Gastroesophageal sphincter (tissue), 4 donors: ENCODE results near the gene SLBP. TPM values are rescaled to one million over a fixed set of nuclear protein-coding genes. Genes with fewer than 3 reads are reported as not detected.

ENCODE experiments used
- ATAC-seq: fragments of 150-250 bp; one replicate; pipeline ENCODE4 v1.9.1; 2016; ENCODE audit warnings: mild to moderate bottlenecking, moderate library complexity
- H3K27ac ChIP-seq, 4 donors: fragments of 200-600 bp; sonication (generic) in 3 of 4; 1 replicate in 3 of 4; 2 replicates in 1 of 4; pipeline ENCODE4 v1.5.1; 2016 to 2019
- H3K27me3 ChIP-seq: fragments of 200-600 bp; sonication (generic); one replicate; pipeline ENCODE4 v1.5.1; 2019
- H3K36me3 ChIP-seq, 2 donors: fragments of 200-600 bp; sonication (generic); one replicate each; pipeline ENCODE4 v1.5.1; 2019; ENCODE audit warnings: control low read depth in 1 of 2
- H3K4me1 ChIP-seq, 3 donors: fragments of 200-600 bp; sonication (generic); 1 replicate in 2 of 3; 2 replicates in 1 of 3; pipeline ENCODE4 v1.5.1; 2016 to 2019; ENCODE audit warnings: control low read depth in 2 of 3
- H3K4me3 ChIP-seq, 2 donors: fragments of 200-600 bp; sonication (generic); one replicate each; pipeline ENCODE4 v1.5.1; 2019; ENCODE audit warnings: mild to moderate bottlenecking in 1 of 2, moderate library complexity in 1 of 2
- H3K9me3 ChIP-seq, 3 donors: fragments of 200-600 bp; sonication (generic); one replicate each; pipeline ENCODE4 v1.5.1; 2017 to 2019; ENCODE audit warnings: control low read depth in 2 of 3
- CTCF ChIP-seq, 4 experiments: fragments of 200-600 bp in 2 of 4; fragments of 450-650 bp in 2 of 4; sonication (generic) in 1 of 4; IDR thresholded peaks; one replicate each; pipeline ENCODE4 v1.5.1; 2017 to 2019; ENCODE audit warnings: antibody characterized with exemption in 4 of 4, mild to moderate bottlenecking in 2 of 4, moderate library complexity in 2 of 4
- EP300 ChIP-seq: sonication (generic); formaldehyde crosslinking; IDR thresholded peaks from one replicate; pipeline ENCODE4 v1.6.1; 2017; ENCODE audit warnings: antibody characterized with exemption, mild to moderate bottlenecking
- POLR2A ChIP-seq, 2 donors: fragments of 450-650 bp; IDR thresholded peaks; one replicate each; pipeline ENCODE4 v1.6.1; 2017; ENCODE audit warnings: antibody characterized with exemption in 2 of 2, mild to moderate bottlenecking in 2 of 2, moderate library complexity in 1 of 2
- POLR2AphosphoS5 ChIP-seq: sonication (generic); formaldehyde crosslinking; IDR thresholded peaks from one replicate; pipeline ENCODE4 v1.6.1; 2017; ENCODE audit warnings: antibody characterized with exemption
- WGBS, 2 donors: methylation state at CpG; one replicate each; pipeline ENCODE4 v1.1.5; 2018; ENCODE audit warnings: low coverage in 1 of 2; 5-methylcytosine and 5-hydroxymethylcytosine counted together
- total RNA-seq, 4 donors: library from RNA; depleted of rRNA; stranded (reverse); fragments of >200 nt; gene quantifications; one replicate each; pipeline ENCODE4 v1.1.0, GENCODE V29; 2016

SLBP gene
- total RNA-seq, 4 donors from 2014 or later: 34.1 to 54.0 (median 38.6) TPM

GRCh38 chr4:1725521-1725920 is 13.4 kb upstream of the SLBP start:
- Histone ChIP-seq H3K36me3 (peaks cover 0 to 41% of the 10 kb centered on the region in 2 donors), H3K27me3 (no peaks in the 10 kb centered on the region), H3K9me3 (no peaks in the 10 kb centered on the region), H3K4me1 (peaks cover 0 to 55% (median 15%) of the 10 kb centered on the region in 3 donors), H3K27ac (no peak overlapping the region), H3K4me3 (no peak overlapping the region)
- no peak for ATAC-seq
- WGBS, 2 donors: 75 to 100% methylated on average over 1 to 2 of the region's 10 CpGs
- no peak for TF ChIP-seq POLR2AphosphoS5
- no peak for TF ChIP-seq EP300
- no peak for TF ChIP-seq CTCF (IDR thresholded peaks at IDR 0.05)
- no peak for TF ChIP-seq POLR2A (IDR thresholded peaks at IDR 0.05)

GRCh38 chr4:1723131-1723801 is 11.1 kb upstream of the SLBP start:
- H3K4me1 ChIP-seq: peaks cover 0 to 60% (median 29%) of the 10 kb centered on the region in 3 donors
- no peak overlapping the region for H3K4me3 ChIP-seq
- H3K27me3 ChIP-seq: no peaks in the 10 kb centered on the region

GRCh38 chr4:1722551-1723118 is 10.5 kb upstream of the SLBP start:
- WGBS, 2 donors: 36 to 55% methylated on average over 8 to 9 of the region's 18 CpGs
- no peak overlapping the region for H3K4me3 ChIP-seq
- H3K9me3 ChIP-seq: no peaks in the 10 kb centered on the region
- no peaks in the 10 kb centered on the region for H3K27me3 ChIP-seq
- ATAC-seq: no peak
- H3K4me1 ChIP-seq: peaks cover 0 to 60% (median 29%) of the 10 kb centered on the region in 3 donors
- no peak for TF ChIP-seq EP300
- peaks cover 0 to 34% of the 10 kb centered on the region in 2 donors for H3K36me3 ChIP-seq
- peak overlapping the region in 2 of 4 donors; percentile 45 to 47 for H3K27ac ChIP-seq

More at GRCh38 chr4:1723131-1723801, 11.1 kb upstream of the SLBP start:
- Histone ChIP-seq H3K9me3 (no peaks in the 10 kb centered on the region), H3K27ac (peak overlapping the region in 3 of 4 donors; percentile 19 to 47 (median 45)), H3K36me3 (peaks cover 0 to 34% of the 10 kb centered on the region in 2 donors)
- TF ChIP-seq POLR2AphosphoS5 (no peak), POLR2A (IDR thresholded peaks at IDR 0.05) (peak in 1 of 2 donors; percentile 8), CTCF (IDR thresholded peaks at IDR 0.05) (no peak)
- ATAC-seq: no peak
- WGBS, 2 donors: 70 to 78% methylated on average over 6 of the region's 12 CpGs

GRCh38 chr4:1721666-1722550 is 9.8 kb upstream of the SLBP start:
- no peaks in the 10 kb centered on the region for H3K9me3 ChIP-seq
- TF ChIP-seq CTCF (IDR thresholded peaks at IDR 0.05) (no peak), EP300 (no peak), POLR2A (IDR thresholded peaks at IDR 0.05) (no peak), POLR2AphosphoS5 (no peak)
- no peaks in the 10 kb centered on the region for H3K27me3 ChIP-seq
- H3K27ac ChIP-seq: peak overlapping the region in 3 of 4 donors; percentile 92 to 98 (median 93)
- peak overlapping the region; percentile 26 to 89 for H3K4me3 ChIP-seq
- peaks cover 0 to 40% of the 10 kb centered on the region in 2 donors for H3K36me3 ChIP-seq
- no peak for ATAC-seq
- WGBS, 2 donors: 15 to 16% methylated on average over 9 to 16 of the region's 61 CpGs
- peaks cover 0 to 61% (median 28%) of the 10 kb centered on the region in 3 donors for H3K4me1 ChIP-seq

- peaks cover 0 to 60% (median 25%) of the 10 kb centered on the region in 3 donors for H3K4me1 ChIP-seq
- no peaks in the 10 kb centered on the region for H3K27me3 ChIP-seq
- no CpG with 5 or more reads among the region's 83 CpGs for WGBS, 2 donors
- ATAC-seq: peak; percentile 93
- no peaks in the 10 kb centered on the region for H3K9me3 ChIP-seq
- H3K36me3 ChIP-seq: peaks cover 0 to 48% of the 10 kb centered on the region in 2 donors
- peak within 1 kb of the TSS; percentile 91 to 98 (median 92) for H3K27ac ChIP-seq
- peak within 1 kb of the TSS; percentile 53 to 89 for H3K4me3 ChIP-seq
- TF ChIP-seq POLR2A (IDR thresholded peaks at IDR 0.05): peak in 1 of 2 donors; percentile 29
- peak in 1 of 4 experiments; percentile 9 for TF ChIP-seq CTCF (IDR thresholded peaks at IDR 0.05)
- peak; percentile 57 for TF ChIP-seq POLR2AphosphoS5
- no peak for TF ChIP-seq EP300
Measured at GRCh38 chr4:1721003-1721665, 9.0 kb upstream of the SLBP start, which contains the start of the genes TACC3 and TMEM129. Gene TACC3, plus strand, starts transcription at chr4:1721521. Its CDS starts 1,901 bp downstream, at chr4:1723422. Gene TMEM129, minus strand, starts transcription at chr4:1721323. Its CDS starts 486 bp downstream, at chr4:1720837.
